K562 (cell line): ENCODE data around the gene CCNB1IP1. TPM values are rescaled to one million over a fixed set of nuclear protein-coding genes. Genes with fewer than 3 reads are reported as not detected.

Experiments used
- ATAC-seq: fragments of 200-7000 bp; cut with Tn5 transposase; 3 replicates; pipeline ENCODE4 v1.9.1; 2020; ENCODE audit warnings: moderate library complexity
- BruUV-seq: library from RNA; stranded (reverse); fragments of 400-500 nt; replicated peaks from 2 replicates; lab custom pipeline; 2021; lab: Mats Ljungman, UMichigan
- CTCF ChIA-PET: fragments of 300-600 bp; formaldehyde crosslinking; extraction: SDS; loops from one replicate; lab custom pipeline; 2021; ENCODE audit warnings: low intra/inter-chr PET ratio; lab: Yijun Ruan, JAX
- POLR2A ChIA-PET: fragments of 300-600, 350-650 bp; sonication (Branson Sonifier 250); formaldehyde crosslinking; extraction: SDS; loops from one replicate; lab custom pipeline; 2021; ENCODE audit warnings: antibody characterized with exemption, inconsistent platforms; lab: Yijun Ruan, JAX
- DNase-seq, 4 experiments: peaks; one replicate each; pipeline versions ENCODE4 v3.0.0 to v3.0.0-alpha.2; 2011 to 2018; ENCODE audit warnings: low spot score in 3 of 4, mixed read lengths in 3 of 4; ENCODE audit errors: extremely low read depth in 1 of 4
- FAIRE-seq: peaks from 2 replicates; lab custom pipeline; 2011; peaks lifted over from hg19 to GRCh38; lab: Jason Lieb, UNC
- H2AFZ ChIP-seq: 2 replicates; pipeline ENCODE4 v1.6.0; 2011; ENCODE audit warnings: low read depth, low read length, control low read depth, inconsistent platforms
- H3K27ac ChIP-seq: fragments of 200-600 bp; 3 replicates; pipeline ENCODE4 v1.8.0; 2011; ENCODE audit warnings: low read depth, mild to moderate bottlenecking, control low read depth, inconsistent platforms, low read length, moderate library complexity, mixed read lengths; ENCODE audit errors: extremely low read depth
- H3K27me3 ChIP-seq, 2 experiments: fragments of 300-600 bp in 1 of 2; 2 replicates in 1 of 2; 3 replicates in 1 of 2; pipeline versions ENCODE4 v1.6.0 to v1.8.0; 2011; ENCODE audit warnings: inconsistent platforms in 2 of 2, low read length in 2 of 2, mild to moderate bottlenecking in 1 of 2, mixed read lengths in 1 of 2, moderate library complexity in 1 of 2; ENCODE audit not compliant: control insufficient read depth in 2 of 2, insufficient read depth in 2 of 2
- H3K36me3 ChIP-seq: fragments of 300-600 bp; 3 replicates; pipeline ENCODE4 v1.8.0; 2011; ENCODE audit warnings: mild to moderate bottlenecking, low read length, inconsistent platforms; ENCODE audit not compliant: control insufficient read depth, insufficient read depth
- H3K4me1 ChIP-seq, 2 experiments: fragments of 200-600 bp in 1 of 2; replicated peaks in 1 of 2; 2 replicates in 1 of 2; 3 replicates in 1 of 2; pipeline versions ENCODE4 v1.5.1 to v1.8.0; 2011; ENCODE audit warnings: inconsistent platforms in 2 of 2, low read length in 2 of 2, mild to moderate bottlenecking in 1 of 2, mixed read lengths in 1 of 2, moderate library complexity in 1 of 2; ENCODE audit not compliant: control insufficient read depth in 2 of 2, insufficient read depth in 2 of 2
- H3K4me2 ChIP-seq: 2 replicates; pipeline ENCODE4 v1.6.1; 2011; ENCODE audit warnings: low read length, control low read depth, inconsistent platforms, mixed read lengths; ENCODE audit not compliant: insufficient read depth
- H3K4me3 ChIP-seq: fragments of 200-600 bp; sonication (generic), shearing (Covaris generic); 2 replicates; pipeline ENCODE4 v1.5.1; 2016; ENCODE audit warnings: control low read depth, inconsistent platforms
- H3K79me2 ChIP-seq: fragments of 200-600 bp; 3 replicates; pipeline ENCODE4 v1.8.0; 2011; ENCODE audit warnings: low read length, inconsistent platforms; ENCODE audit not compliant: control insufficient read depth, insufficient read depth
- H3K9ac ChIP-seq, 2 experiments: 2 replicates each; pipeline versions ENCODE4 v1.6.0 to v1.6.1; 2011; ENCODE audit warnings: low read depth in 2 of 2, low read length in 2 of 2, control low read depth in 1 of 2, inconsistent platforms in 1 of 2, mild to moderate bottlenecking in 1 of 2, mixed read lengths in 1 of 2; ENCODE audit not compliant: insufficient read depth in 1 of 2
- H3K9me1 ChIP-seq: one replicate; pipeline ENCODE4 v1.6.0; 2011; ENCODE audit warnings: inconsistent platforms, mild to moderate bottlenecking, low read length, moderate library complexity; ENCODE audit not compliant: control insufficient read depth, insufficient read depth
- H3K9me3 ChIP-seq: replicated peaks from 2 replicates; pipeline ENCODE4 v1.5.1; 2011; ENCODE audit warnings: low read depth, low read length, inconsistent platforms; ENCODE audit not compliant: control insufficient read depth, insufficient read depth
- H4K20me1 ChIP-seq: replicated peaks from 2 replicates; pipeline ENCODE4 v1.6.1; 2011; ENCODE audit warnings: low read length, inconsistent platforms, mixed read lengths; ENCODE audit not compliant: control insufficient read depth, insufficient read depth
- AFF4 ChIP-seq: sonication (generic); formaldehyde crosslinking; IDR thresholded peaks from 2 replicates; pipeline ENCODE4 v1.8.0; 2023; ENCODE audit warnings: mild to moderate bottlenecking, missing genetic modification reagents
- ARHGAP35 ChIP-seq: fragments of 450-650 bp; IDR thresholded peaks from 2 replicates; pipeline ENCODE4 v1.6.1; 2018; ENCODE audit not compliant: partially characterized antibody
- C11orf30 ChIP-seq: fragments of 450-650 bp; IDR thresholded peaks from 2 replicates; pipeline ENCODE4 v1.6.1; 2016; ENCODE audit warnings: low read depth, mild to moderate bottlenecking
- NEUROD1 ChIP-seq: fragments of 150-350 bp; IDR thresholded peaks from 2 replicates; pipeline ENCODE4 v1.6.1; 2014; ENCODE audit warnings: borderline replicate concordance, low read length, low read depth; ENCODE audit not compliant: partially characterized antibody
- PCBP2 ChIP-seq: fragments of 200-400 bp; formaldehyde crosslinking; IDR thresholded peaks from 2 replicates; pipeline ENCODE4 v1.6.1; 2018; ENCODE audit warnings: low read length, low read depth, mild to moderate bottlenecking, moderate library complexity; ENCODE audit not compliant: poor library complexity, severe bottlenecking
- PYGO2 ChIP-seq: fragments of 450-650 bp; IDR thresholded peaks from 2 replicates; pipeline ENCODE4 v1.6.1; 2016; ENCODE audit warnings: mild to moderate bottlenecking, missing genetic modification characterization, moderate library complexity, missing compliant biosample characterization
- SP1 ChIP-seq: sonication (generic); formaldehyde crosslinking; IDR thresholded peaks from 2 replicates; pipeline ENCODE4 v1.8.1; 2022; ENCODE audit warnings: mild to moderate bottlenecking, missing genetic modification reagents
- XRCC3 ChIP-seq: fragments of 450-650 bp; IDR thresholded peaks from 2 replicates; pipeline ENCODE4 v1.6.1; 2017; ENCODE audit warnings: mild to moderate bottlenecking, moderate library complexity
- ZNF184 ChIP-seq: sonication (generic); formaldehyde crosslinking; IDR thresholded peaks from 2 replicates; pipeline ENCODE4 v1.5.0; 2020; ENCODE audit warnings: missing genetic modification reagents
- ZNF23 ChIP-seq: fragments of 250-450 bp; sonication (Bioruptor Pico); IDR thresholded peaks from 2 replicates; pipeline ENCODE4 v1.4.0; 2020; ENCODE audit warnings: mild to moderate bottlenecking
- WGBS: fragments of 100-300 bp; shearing (Covaris generic); methylation state at CpG from one replicate; pipeline ENCODE4 v1.1.6; 2016; ENCODE audit warnings: low coverage, mixed read lengths; ENCODE audit not compliant: insufficient coverage; ENCODE audit errors: missing lambda C conversion rate; 5-methylcytosine and 5-hydroxymethylcytosine counted together
- in situ Hi-C: fragments of 300-500 bp; cut with MboI; formaldehyde crosslinking; loops from 4 replicates; pipeline ENCODE4 v1.15.0; 2018; ENCODE audit warnings: inconsistent platforms, mixed read lengths
- intact Hi-C: fragments of 100-400 bp; cut with micrococcal nuclease; formaldehyde crosslinking; loops from 2 replicates; pipeline ENCODE4 v1.14.2; 2022
- polyA plus RNA-seq, 8 experiments: library from polyadenylated mRNA; depleted of rRNA in 4 of 8; stranded (reverse) in 5 of 8; unstranded in 3 of 8; fragments of >200 nt; fragmentation: Nextera tagmentation in 2 of 8; fragmentation: Illumina TruSeq in 1 of 8; extraction: Ambion mirVana in 2 of 8; extraction: Trizol in 1 of 8; gene quantifications; 2 replicates each; pipeline versions ENCODE4 v1.2.1 to v1.2.3, GENCODE V29; 2011 to 2014; ENCODE audit warnings: inconsistent platforms in 1 of 8, missing spikeins in 1 of 8
- total RNA-seq, 7 experiments: library from RNA; depleted of rRNA in 6 of 7; stranded (reverse); fragments of >200 nt in 6 of 7; fragmentation: Illumina TruSeq in 2 of 7; extraction: Trizol in 2 of 7; gene quantifications; 2 replicates each; pipeline versions ENCODE4 v1.2.1 to v1.2.3, GENCODE V29; 2011 to 2021; ENCODE audit warnings: low replicate concordance in 1 of 7

Gene CCNB1IP1
- total and polyA plus RNA-seq, 9 of the 15 experiments (the other 6 are each of a cell fraction or from before 2014, with no cell fraction given) = 51.8 to 152 (median 81.0) TPM

- TF ChIP-seq PYGO2 = no peak
Observed at GRCh38 chr14:20327005-20327869, 5.8 kb downstream of the CCNB1IP1 start (continued).

DNA sequence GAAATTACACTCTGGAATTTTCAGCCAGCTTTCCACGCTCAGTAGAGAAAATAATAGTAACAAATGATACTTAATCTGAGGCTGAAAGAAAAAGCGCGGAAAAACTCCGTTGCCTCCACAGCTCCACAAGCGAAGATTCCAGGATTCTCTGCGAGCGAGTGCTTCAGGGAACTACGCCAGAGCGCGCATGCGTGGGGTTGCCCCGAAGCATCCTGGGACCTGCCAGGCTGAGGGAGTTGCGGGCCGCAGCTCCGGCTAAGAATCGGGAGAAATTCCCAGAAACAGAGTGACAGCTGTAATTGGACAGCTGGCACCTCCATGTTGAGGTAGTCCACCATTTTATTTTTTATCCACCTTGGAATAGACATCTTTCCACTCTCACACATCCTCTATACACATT is 15.4 kb downstream of the CCNB1IP1 start:
- H2AFZ ChIP-seq = no peak overlapping the region
- FAIRE-seq (no peak), ATAC-seq (no peak), DNase-seq (no peak)
- H3K27ac ChIP-seq = no peak overlapping the region
- POLR2A ChIA-PET = interaction anchor here (0.6 to 1.4 kb wide), 4 partner anchors 10 to 36 kb away, joined by 3 read pairs; partner anchors contain the start of gene TTC5
- no peak overlapping the region for H3K4me3 ChIP-seq
- intact Hi-C loops (no loop called here), in situ Hi-C loops (no loop called here)
- BruUV-seq = no TSS peak
- CTCF ChIA-PET = no interaction called here
- H4K20me1 ChIP-seq = no peaks in the 10 kb centered on the region
- peaks cover 88% of the 10 kb centered on the region for H3K36me3 ChIP-seq
- no peaks in the 10 kb centered on the region for H3K4me1 ChIP-seq
- no peak overlapping the region for H3K4me2 ChIP-seq
- 95% methylated on average over 8 of the region's 16 CpGs for WGBS
- H3K79me2 ChIP-seq = peaks cover 15% of the 10 kb centered on the region
- TF ChIP-seq XRCC3 (no peak), ZNF23 (CRISPR knock-in tag) (no peak), NEUROD1 (no peak), SP1 (no peak), C11orf30 (no peak), AFF4 (CRISPR knock-in tag) (no peak), PCBP2 (no peak), ZNF184 (CRISPR knock-in tag) (no peak), ARHGAP35 (no peak)
- H3K27me3 ChIP-seq = no peaks in the 10 kb centered on the region
- H3K9ac ChIP-seq = no peak overlapping the region
- H3K9me1 ChIP-seq = no peaks in the 10 kb centered on the region
- H3K9me3 ChIP-seq = no peaks in the 10 kb centered on the region
